Activated CD4-positive, alpha-beta memory T cell treated with anti-CD3 and anti-CD28 coated beads, Interleukin-2, amount 10 ng/mL, durations not matched to agents 7 days and 5 days (primary cell): ENCODE measurements around the gene SPTLC2. TPM values are rescaled to one million over a fixed set of nuclear protein-coding genes. Genes with fewer than 3 reads are reported as not detected.
A peak's percentile ranks its signal among the peaks of the same experiment; 100 is the strongest.
"Not testable (repeated sequence)": the region's sequence is repeated elsewhere in the genome, so short reads cannot be mapped to it uniquely, and the experiment has no call there.

Source experiments
- CTCF ChIA-PET: fragments of 350-600 bp; sonication (Branson Sonifier 250); formaldehyde crosslinking; loops from one replicate; lab custom pipeline; 2021; ENCODE audit warnings: antibody characterized with exemption, inconsistent platforms; lab: Charles Lee
- POLR2A ChIA-PET: fragments of 350-600 bp; sonication (Branson Sonifier 250); formaldehyde crosslinking; loops from one replicate; lab custom pipeline; 2021; ENCODE audit warnings: antibody characterized with exemption; lab: Charles Lee
- DNase-seq: peaks from one replicate; pipeline ENCODE4 v3.0.0-alpha.2; 2020
- H3K27ac Mint-ChIP-seq: one replicate; pipeline ENCODE4 v1.8.0; 2021; ENCODE audit warnings: mild to moderate bottlenecking, mixed read lengths
- H3K27me3 Mint-ChIP-seq: one replicate; pipeline ENCODE4 v1.8.0; 2021; ENCODE audit warnings: mixed read lengths
- H3K36me3 Mint-ChIP-seq: one replicate; pipeline ENCODE4 v1.8.0; 2021; ENCODE audit warnings: low read depth, mixed read lengths
- H3K4me1 Mint-ChIP-seq: one replicate; pipeline ENCODE4 v1.8.0; 2021; ENCODE audit warnings: mixed read lengths
- H3K4me3 Mint-ChIP-seq: one replicate; pipeline ENCODE4 v1.8.0; 2021; ENCODE audit warnings: mild to moderate bottlenecking, mixed read lengths
- H3K9me3 Mint-ChIP-seq: one replicate; pipeline ENCODE4 v1.8.0; 2021; ENCODE audit warnings: mixed read lengths
- total RNA-seq, 2 experiments: library from RNA; stranded (reverse); gene quantifications; one replicate each; pipeline ENCODE4 v1.2.3, GENCODE V29; 2021

Gene SPTLC2
- total RNA-seq, 2 experiments from 2014 or later, result 40.6 to 43.2 TPM

- peaks cover 46% of the 10 kb centered on the region for H3K36me3 Mint-ChIP-seq
- H3K4me1 Mint-ChIP-seq, result peaks cover 12% of the 10 kb centered on the region
- no peak overlapping the region for H3K27ac Mint-ChIP-seq
- H3K27me3 Mint-ChIP-seq, result no peaks in the 10 kb centered on the region
- ChIA-PET CTCF (interaction anchor here (1.9 kb wide), 1 partner anchor 96 kb away, joined by 5 read pairs; no protein-coding TSS in a partner anchor), POLR2A (no interaction called here)
- H3K4me3 Mint-ChIP-seq, result no peak overlapping the region
- no peak for DNase-seq
- H3K9me3 Mint-ChIP-seq, result no peaks in the 10 kb centered on the region
Measured at GRCh38 chr14:77554816-77555599, 61.4 kb downstream of the SPTLC2 start.

- DNase-seq, result no peak
- POLR2A ChIA-PET, result interaction anchor here (0.7 kb wide), 1 partner anchor 95 kb away, joined by 3 read pairs; no protein-coding TSS in a partner anchor
- H3K4me1 Mint-ChIP-seq, result peaks cover 12% of the 10 kb centered on the region
- H3K9me3 Mint-ChIP-seq, result no peaks in the 10 kb centered on the region
- H3K27me3 Mint-ChIP-seq, result no peaks in the 10 kb centered on the region
- H3K27ac Mint-ChIP-seq, result peak overlapping the region; percentile 52
- CTCF ChIA-PET, result interaction anchor here (0.7 to 1.9 kb wide), 3 partner anchors 33 to 257 kb away, joined by 3 to 5 read pairs (median 3); no protein-coding TSS in a partner anchor
- H3K4me3 Mint-ChIP-seq, result no peak overlapping the region
- peaks cover 48% of the 10 kb centered on the region for H3K36me3 Mint-ChIP-seq
Measured at GRCh38 chr14:77554207-77554606, 62.2 kb downstream of the SPTLC2 start.

DNA sequence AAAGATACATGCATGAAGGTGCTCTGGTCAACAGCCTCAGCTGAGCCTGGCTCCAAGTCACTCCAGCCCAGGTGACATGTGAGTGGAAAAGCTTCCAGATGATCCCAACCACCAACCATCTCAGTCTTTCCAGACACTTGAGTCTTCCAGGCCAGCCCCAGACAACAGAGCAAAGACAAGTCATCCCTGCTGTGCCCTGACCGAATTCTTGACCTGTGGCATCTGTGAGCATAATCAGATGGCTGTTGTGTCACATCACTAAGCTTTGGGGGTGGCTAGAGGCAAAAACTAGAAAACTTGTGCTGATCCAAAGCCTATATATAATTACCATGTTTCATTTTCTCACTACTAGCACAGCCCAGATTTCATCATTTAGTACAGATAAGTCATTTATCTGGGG lies 67.0 kb downstream of the SPTLC2 start:
- ChIA-PET POLR2A (no interaction called here), CTCF (interaction anchor here (1.7 to 3.8 kb wide), 2 partner anchors 90 to 234 kb away, joined by 4 to 22 read pairs; no protein-coding TSS in a partner anchor)
- Mint-ChIP-seq H3K4me1 (peaks cover 8% of the 10 kb centered on the region), H3K27ac (no peak overlapping the region), H3K4me3 (no peak overlapping the region), H3K36me3 (peaks cover 43% of the 10 kb centered on the region), H3K9me3 (no peaks in the 10 kb centered on the region), H3K27me3 (no peaks in the 10 kb centered on the region)
- no peak for DNase-seq

GRCh38 chr14:77547512-77548180 lies 68.8 kb downstream of the SPTLC2 start:
- H3K27me3 Mint-ChIP-seq, result no peaks in the 10 kb centered on the region
- peaks cover 36% of the 10 kb centered on the region for H3K36me3 Mint-ChIP-seq
- no peak overlapping the region for H3K27ac Mint-ChIP-seq
- no peaks in the 10 kb centered on the region for H3K9me3 Mint-ChIP-seq
- H3K4me1 Mint-ChIP-seq, result peaks cover 2% of the 10 kb centered on the region
- ChIA-PET CTCF (interaction anchor here (0.7 kb wide), 1 partner anchor 78 kb away, joined by 7 read pairs; no protein-coding TSS in a partner anchor), POLR2A (no interaction called here)
- no peak overlapping the region for H3K4me3 Mint-ChIP-seq
- no peak for DNase-seq

GRCh38 chr14:77545171-77545570 lies 71.3 kb downstream of the SPTLC2 start:
- H3K4me1 Mint-ChIP-seq, H3K27me3 Mint-ChIP-seq, H3K27ac Mint-ChIP-seq, POLR2A ChIA-PET, DNase-seq, H3K4me3 Mint-ChIP-seq, H3K9me3 Mint-ChIP-seq: not testable (repeated sequence)
- peaks cover 28% of the 10 kb centered on the region for H3K36me3 Mint-ChIP-seq
- CTCF ChIA-PET, result interaction anchor here (0.7 kb wide), 1 partner anchor 161 kb away, joined by 3 read pairs; no protein-coding TSS in a partner anchor

DNA sequence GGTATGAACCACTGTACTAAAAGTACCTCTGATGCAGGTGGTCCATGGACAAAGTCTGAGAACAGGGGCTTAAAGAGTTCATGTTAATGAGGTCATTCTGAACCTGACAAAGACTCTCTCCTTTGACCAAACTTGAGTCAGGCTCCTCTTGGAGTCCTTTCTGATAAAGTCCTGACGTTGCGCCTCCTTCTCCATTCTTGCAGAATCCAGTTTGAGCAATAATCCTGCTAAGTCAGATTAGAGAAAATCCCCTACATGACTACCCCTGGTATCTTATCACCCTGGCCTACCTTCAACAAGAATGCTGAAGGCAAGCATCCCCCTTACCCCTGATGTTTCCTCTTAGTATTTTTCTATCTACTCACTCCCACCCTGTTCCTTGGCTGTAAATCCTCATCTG lies 71.9 kb downstream of the SPTLC2 start:
- no peak for DNase-seq
- Mint-ChIP-seq H3K4me3 (no peak overlapping the region), H3K36me3 (peaks cover 23% of the 10 kb centered on the region), H3K4me1 (peaks cover 9% of the 10 kb centered on the region), H3K9me3 (no peaks in the 10 kb centered on the region), H3K27ac (no peak overlapping the region), H3K27me3 (no peaks in the 10 kb centered on the region)
- ChIA-PET POLR2A (no interaction called here), CTCF (interaction anchor here (0.7 kb wide), 1 partner anchor 161 kb away, joined by 3 read pairs; no protein-coding TSS in a partner anchor)

- no peak overlapping the region for H3K4me3 Mint-ChIP-seq
- H3K27me3 Mint-ChIP-seq, result no peaks in the 10 kb centered on the region
- peaks cover 9% of the 10 kb centered on the region for H3K4me1 Mint-ChIP-seq
- peaks cover 18% of the 10 kb centered on the region for H3K36me3 Mint-ChIP-seq
- no peak for DNase-seq
- no peaks in the 10 kb centered on the region for H3K9me3 Mint-ChIP-seq
- CTCF ChIA-PET, result no interaction called here
- POLR2A ChIA-PET, result no interaction called here
- no peak overlapping the region for H3K27ac Mint-ChIP-seq
Measured at GRCh38 chr14:77543637-77544334, 72.7 kb downstream of the SPTLC2 start.

DNA sequence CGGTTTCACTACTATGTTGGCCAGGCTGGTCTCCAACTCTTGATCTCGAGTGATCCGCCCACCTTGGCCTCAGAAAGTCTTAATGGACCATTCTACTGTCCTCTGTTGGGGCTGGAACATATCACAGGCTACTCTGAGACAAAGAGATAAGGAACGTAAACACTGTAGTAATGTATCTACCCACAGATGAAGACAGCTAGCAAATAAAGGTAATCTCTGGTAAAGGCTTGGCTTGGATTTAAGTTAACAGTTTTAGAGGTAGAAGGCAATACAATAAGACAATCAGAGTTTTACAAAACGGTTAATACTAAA lies 73.2 kb downstream of the SPTLC2 start:
- ChIA-PET POLR2A (no interaction called here), CTCF (interaction anchor here (1.1 kb wide), 1 partner anchor 7 kb away, joined by 5 read pairs; no protein-coding TSS in a partner anchor)
- no peak overlapping the region for H3K27ac Mint-ChIP-seq
- H3K36me3 Mint-ChIP-seq, result peaks cover 14% of the 10 kb centered on the region
- DNase-seq, result no peak
- no peaks in the 10 kb centered on the region for H3K9me3 Mint-ChIP-seq
- peaks cover 9% of the 10 kb centered on the region for H3K4me1 Mint-ChIP-seq
- no peaks in the 10 kb centered on the region for H3K27me3 Mint-ChIP-seq
- H3K4me3 Mint-ChIP-seq, result no peak overlapping the region

DNA sequence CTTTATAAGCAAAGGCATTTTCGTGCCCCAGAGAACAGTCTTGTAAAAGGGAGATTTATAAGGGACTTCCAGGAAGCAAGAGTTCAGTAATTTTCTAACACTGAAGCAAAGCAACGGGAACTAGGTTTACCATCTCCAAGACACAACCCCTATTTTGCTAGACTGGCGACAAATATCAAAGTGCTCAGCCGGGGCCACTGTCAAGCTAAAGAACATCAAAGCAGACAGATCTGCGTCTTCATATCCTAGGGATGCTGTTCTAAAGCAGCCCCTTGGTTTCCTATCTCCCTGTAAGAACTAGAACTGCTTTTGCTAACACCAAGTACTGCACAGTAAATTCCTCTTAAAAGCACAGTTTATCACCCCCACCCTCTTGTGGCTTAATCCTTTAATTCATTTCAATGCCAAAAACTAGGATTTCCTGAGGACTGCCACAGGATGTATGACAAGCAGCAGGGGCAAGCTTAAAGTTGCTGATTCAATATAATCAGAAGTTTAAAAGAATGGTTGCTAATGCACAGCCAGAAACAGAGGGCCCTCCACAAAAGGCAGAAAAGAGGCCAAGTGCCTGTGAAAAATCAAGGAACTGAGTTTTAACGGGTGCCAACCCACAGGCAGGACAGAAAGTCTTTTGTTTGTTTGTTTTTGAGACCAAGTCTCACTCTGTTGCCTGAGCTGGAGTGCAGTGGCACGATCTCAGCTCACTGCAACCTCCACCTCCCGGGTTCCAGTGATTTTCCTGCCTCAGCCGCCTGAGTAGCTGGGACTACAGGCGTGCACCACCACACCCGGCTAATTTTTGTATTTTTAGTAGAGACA lies 73.8 kb downstream of the SPTLC2 start:
- DNase-seq, result no peak
- Mint-ChIP-seq H3K36me3 (peaks cover 11% of the 10 kb centered on the region), H3K4me3 (no peak overlapping the region), H3K27ac (no peak overlapping the region), H3K9me3 (no peaks in the 10 kb centered on the region), H3K4me1 (peaks cover 9% of the 10 kb centered on the region), H3K27me3 (no peaks in the 10 kb centered on the region)
- ChIA-PET CTCF (interaction anchor here (1.1 kb wide), 1 partner anchor 8 kb away, joined by 5 read pairs; no protein-coding TSS in a partner anchor), POLR2A (no interaction called here)

DNA sequence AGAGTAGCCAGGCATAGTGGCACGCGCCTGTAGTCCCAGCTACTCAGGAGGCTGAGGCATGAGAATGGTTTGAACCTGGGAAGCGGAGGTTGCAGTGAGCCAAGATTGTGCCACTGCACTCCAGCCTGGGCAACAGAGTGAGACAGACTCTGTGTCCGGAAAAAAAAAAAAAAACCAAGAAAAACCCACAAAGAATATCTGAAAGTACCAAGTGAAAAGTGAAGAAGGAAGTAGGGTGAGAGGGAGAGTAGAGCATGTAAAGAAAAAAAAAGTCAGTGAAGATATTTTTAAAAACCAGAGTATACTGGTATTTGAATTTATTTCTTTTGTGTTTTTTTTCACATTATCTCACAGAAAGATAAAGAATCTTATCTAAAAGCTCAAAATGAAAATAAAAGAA lies 74.5 kb downstream of the SPTLC2 start:
- CTCF ChIA-PET, result interaction anchor here (1.1 kb wide), 1 partner anchor 9 kb away, joined by 5 read pairs; no protein-coding TSS in a partner anchor

DNA sequence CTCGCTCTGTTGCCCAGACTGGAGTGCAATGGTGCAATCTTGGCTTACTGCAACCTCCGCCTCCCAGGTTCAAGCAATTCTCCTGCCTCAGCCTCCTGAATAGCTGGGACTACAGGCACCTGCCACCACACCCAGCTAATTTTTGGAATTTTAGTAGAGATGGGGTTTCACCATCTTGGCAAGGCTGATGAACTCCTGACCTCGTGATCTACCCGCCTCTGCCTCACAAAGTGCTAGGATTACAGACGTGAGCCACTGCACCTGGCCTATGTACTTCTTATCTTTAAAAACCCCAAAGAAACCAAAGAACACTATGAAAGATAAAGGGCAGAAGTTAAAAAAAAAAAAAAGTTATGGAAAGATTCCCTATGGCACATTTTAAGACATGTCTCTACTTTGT lies 79.5 kb downstream of the SPTLC2 start:
- H3K4me3 Mint-ChIP-seq, H3K27ac Mint-ChIP-seq, H3K9me3 Mint-ChIP-seq, H3K4me1 Mint-ChIP-seq, DNase-seq, H3K27me3 Mint-ChIP-seq, POLR2A ChIA-PET: not testable (repeated sequence)
- CTCF ChIA-PET, result interaction anchor here (0.5 kb wide), 1 partner anchor 125 kb away, joined by 3 read pairs; no protein-coding TSS in a partner anchor
- peaks cover 18% of the 10 kb centered on the region for H3K36me3 Mint-ChIP-seq

More for the DNA sequence above, 74.5 kb downstream of the SPTLC2 start:
- POLR2A ChIA-PET, result no interaction called here
- Mint-ChIP-seq H3K4me1 (peaks cover 9% of the 10 kb centered on the region), H3K9me3 (no peaks in the 10 kb centered on the region), H3K36me3 (peaks cover 9% of the 10 kb centered on the region), H3K27me3 (no peaks in the 10 kb centered on the region), H3K27ac (no peak overlapping the region), H3K4me3 (no peak overlapping the region)
- DNase-seq, result no peak

DNA sequence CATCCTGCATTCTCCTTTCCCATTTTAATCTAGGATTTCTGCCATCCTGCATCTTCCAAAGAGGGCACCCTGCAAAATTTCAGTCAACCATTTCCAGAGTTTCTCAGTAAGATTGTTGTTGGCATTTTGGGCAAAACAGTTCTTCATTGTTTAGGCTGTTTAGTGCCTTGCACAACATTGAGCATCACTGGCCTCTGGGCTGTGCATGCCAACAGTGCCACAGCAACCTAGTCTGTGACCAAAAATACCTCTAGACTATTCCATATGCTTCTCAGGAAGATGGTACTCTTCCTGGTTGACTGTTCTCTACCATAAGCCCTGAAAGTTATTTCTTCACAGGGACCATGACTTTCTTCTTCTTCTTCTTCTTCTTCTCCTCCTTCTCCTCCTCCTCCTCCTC lies 85.4 kb downstream of the SPTLC2 start:
- ChIA-PET POLR2A (no interaction called here), CTCF (no interaction called here)
- no peak for DNase-seq
- Mint-ChIP-seq H3K4me3 (no peak overlapping the region), H3K4me1 (peaks cover 9% of the 10 kb centered on the region), H3K27me3 (no peaks in the 10 kb centered on the region), H3K9me3 (no peaks in the 10 kb centered on the region), H3K27ac (no peak overlapping the region), H3K36me3 (peaks cover 26% of the 10 kb centered on the region)
